ENCODE data around the gene TRAPPC3.

The TRAPPC3 gene

GRCh38 chr1:36176106-36176949, 27.0 kb upstream of the TRAPPC3 start:
- Histone ChIP-seq H3K36me3 (ENCODE audit: insufficient read depth, low read length) (peaks cover 61% of the 10 kb centered on the region), H3K27ac (ENCODE audit: low read depth, low read length) (no peak overlapping the region), H3K27me3 (ENCODE audit: insufficient read depth, low read length) (no peaks in the 10 kb centered on the region), H3K4me1 (ENCODE audit: insufficient read depth, low read length) (peaks cover 14% of the 10 kb centered on the region; the same call in 1 of the 2 replicates), H3K4me3 (ENCODE audit: low read length) (peak overlapping the region; percentile 39; the same call in 1 of the 2 replicates), H3K9me3 (ENCODE audit: insufficient read depth, low read depth, low read length) (no peaks in the 10 kb centered on the region), H3K9ac (ENCODE audit: low read depth, low read length) (peak overlapping the region; percentile 43; the same call in 1 of the 2 replicates)
- 86% methylated on average over 76 of the region's 76 CpGs for WGBS

GRCh38 chr1:36175137-36176095, 26.1 kb upstream of the TRAPPC3 start:
- H3K9me3 ChIP-seq (ENCODE audit: insufficient read depth, low read depth, low read length): no peaks in the 10 kb centered on the region
- WGBS: 91% methylated on average over 11 of the region's 11 CpGs
- H3K27me3 ChIP-seq (ENCODE audit: insufficient read depth, low read length): no peaks in the 10 kb centered on the region
- peaks cover 55% of the 10 kb centered on the region for H3K36me3 ChIP-seq (ENCODE audit: insufficient read depth, low read length)
- peak overlapping the region; percentile 43; the same call in 1 of the 2 replicates for H3K9ac ChIP-seq (ENCODE audit: low read depth, low read length)
- peak overlapping the region; percentile 39; the same call in 1 of the 2 replicates for H3K4me3 ChIP-seq (ENCODE audit: low read length)
- peaks cover 14% of the 10 kb centered on the region; the same call in 1 of the 2 replicates for H3K4me1 ChIP-seq (ENCODE audit: insufficient read depth, low read length)
- H3K27ac ChIP-seq (ENCODE audit: low read depth, low read length): 0 out of 2 replicates have a peak overlapping the region, but pooled peaks have one; percentile 10

- H3K9me3 ChIP-seq (ENCODE audit: insufficient read depth, low read depth, low read length): no peaks in the 10 kb centered on the region
- no peak overlapping the region for H3K27ac ChIP-seq (ENCODE audit: low read depth, low read length)
- H3K36me3 ChIP-seq (ENCODE audit: insufficient read depth, low read length): peaks cover 48% of the 10 kb centered on the region
- H3K27me3 ChIP-seq (ENCODE audit: insufficient read depth, low read length): no peaks in the 10 kb centered on the region
- peak overlapping the region; percentile 5; the same call in 1 of the 2 replicates for H3K9ac ChIP-seq (ENCODE audit: low read depth, low read length)
- no peak overlapping the region for H3K4me3 ChIP-seq (ENCODE audit: low read length)
- WGBS: 80% methylated on average over 11 of the region's 11 CpGs
- H3K4me1 ChIP-seq (ENCODE audit: insufficient read depth, low read length): peaks cover 14% of the 10 kb centered on the region; the same call in 1 of the 2 replicates
Observed at GRCh38 chr1:36174713-36175112, 25.4 kb upstream of the TRAPPC3 start.

- peaks cover 43% of the 10 kb centered on the region for H3K36me3 ChIP-seq (ENCODE audit: insufficient read depth, low read length)
- H3K27ac ChIP-seq (ENCODE audit: low read depth, low read length): no peak overlapping the region
- no peak overlapping the region for H3K9ac ChIP-seq (ENCODE audit: low read depth, low read length)
- H3K9me3 ChIP-seq (ENCODE audit: insufficient read depth, low read depth, low read length): no peaks in the 10 kb centered on the region
- WGBS: 87% methylated on average over 2 of the region's 2 CpGs
- peaks cover 10% of the 10 kb centered on the region; the same call in 1 of the 2 replicates for H3K4me1 ChIP-seq (ENCODE audit: insufficient read depth, low read length)
- H3K4me3 ChIP-seq (ENCODE audit: low read length): no peak overlapping the region
- no peaks in the 10 kb centered on the region for H3K27me3 ChIP-seq (ENCODE audit: insufficient read depth, low read length)
Observed at GRCh38 chr1:36172983-36173382, 23.7 kb upstream of the TRAPPC3 start.

- Histone ChIP-seq H3K4me3 (ENCODE audit: low read length) (no peak overlapping the region), H3K36me3 (ENCODE audit: insufficient read depth, low read length) (peaks cover 44% of the 10 kb centered on the region), H3K9ac (ENCODE audit: low read depth, low read length) (no peak overlapping the region), H3K27me3 (ENCODE audit: insufficient read depth, low read length) (no peaks in the 10 kb centered on the region), H3K4me1 (ENCODE audit: insufficient read depth, low read length) (peaks cover 7% of the 10 kb centered on the region; the same call in 1 of the 2 replicates), H3K9me3 (ENCODE audit: insufficient read depth, low read depth, low read length) (no peaks in the 10 kb centered on the region), H3K27ac (ENCODE audit: low read depth, low read length) (no peak overlapping the region)
- 97% methylated on average over 21 of the region's 21 CpGs for WGBS
Observed at GRCh38 chr1:36172017-36172747, 22.9 kb upstream of the TRAPPC3 start.

- peaks cover 3% of the 10 kb centered on the region; the same call in 1 of the 2 replicates for H3K4me1 ChIP-seq (ENCODE audit: insufficient read depth, low read length)
- no peak overlapping the region for H3K27ac ChIP-seq (ENCODE audit: low read depth, low read length)
- H3K4me3 ChIP-seq (ENCODE audit: low read length): no peak overlapping the region
- peaks cover 40% of the 10 kb centered on the region for H3K36me3 ChIP-seq (ENCODE audit: insufficient read depth, low read length)
- no peak overlapping the region for H3K9ac ChIP-seq (ENCODE audit: low read depth, low read length)
- H3K9me3 ChIP-seq (ENCODE audit: insufficient read depth, low read depth, low read length): no peaks in the 10 kb centered on the region
- H3K27me3 ChIP-seq (ENCODE audit: insufficient read depth, low read length): no peaks in the 10 kb centered on the region
- WGBS: 94% methylated on average over 12 of the region's 12 CpGs
Observed at GRCh38 chr1:36170643-36171412, 21.5 kb upstream of the TRAPPC3 start.

- Histone ChIP-seq H3K9ac (ENCODE audit: low read depth, low read length) (no peak overlapping the region), H3K4me1 (ENCODE audit: insufficient read depth, low read length) (no peaks in the 10 kb centered on the region), H3K36me3 (ENCODE audit: insufficient read depth, low read length) (peaks cover 26% of the 10 kb centered on the region), H3K4me3 (ENCODE audit: low read length) (no peak overlapping the region), H3K27ac (ENCODE audit: low read depth, low read length) (no peak overlapping the region), H3K27me3 (ENCODE audit: insufficient read depth, low read length) (no peaks in the 10 kb centered on the region), H3K9me3 (ENCODE audit: insufficient read depth, low read depth, low read length) (no peaks in the 10 kb centered on the region)
- WGBS: 87% methylated on average over 2 of the region's 3 CpGs
Observed at GRCh38 chr1:36168514-36168913, 19.2 kb upstream of the TRAPPC3 start.

GRCh38 chr1:36166938-36167905, 17.9 kb upstream of the TRAPPC3 start:
- no peaks in the 10 kb centered on the region for H3K27me3 ChIP-seq (ENCODE audit: insufficient read depth, low read length)
- no peak overlapping the region for H3K9ac ChIP-seq (ENCODE audit: low read depth, low read length)
- peaks cover 13% of the 10 kb centered on the region for H3K36me3 ChIP-seq (ENCODE audit: insufficient read depth, low read length)
- H3K4me3 ChIP-seq (ENCODE audit: low read length): no peak overlapping the region
- H3K27ac ChIP-seq (ENCODE audit: low read depth, low read length): no peak overlapping the region
- no peaks in the 10 kb centered on the region for H3K4me1 ChIP-seq (ENCODE audit: insufficient read depth, low read length)
- 93% methylated on average over 15 of the region's 15 CpGs for WGBS
- no peaks in the 10 kb centered on the region for H3K9me3 ChIP-seq (ENCODE audit: insufficient read depth, low read depth, low read length)

GRCh38 chr1:36166136-36166535, 16.9 kb upstream of the TRAPPC3 start:
- peaks cover 4% of the 10 kb centered on the region; the same call in 1 of the 2 replicates for H3K36me3 ChIP-seq (ENCODE audit: insufficient read depth, low read length)
- no peaks in the 10 kb centered on the region for H3K9me3 ChIP-seq (ENCODE audit: insufficient read depth, low read depth, low read length)
- H3K9ac ChIP-seq (ENCODE audit: low read depth, low read length): no peak overlapping the region
- H3K27ac ChIP-seq (ENCODE audit: low read depth, low read length): no peak overlapping the region
- peaks cover 9% of the 10 kb centered on the region for H3K4me1 ChIP-seq (ENCODE audit: insufficient read depth, low read length)
- 70% methylated on average over 4 of the region's 4 CpGs for WGBS
- no peaks in the 10 kb centered on the region for H3K27me3 ChIP-seq (ENCODE audit: insufficient read depth, low read length)
- H3K4me3 ChIP-seq (ENCODE audit: low read length): no peak overlapping the region
